Fibroblast of villous mesenchyme (primary cell): ENCODE measurements around the gene C19orf44. TPM values are rescaled to one million over a fixed set of nuclear protein-coding genes. Genes with fewer than 3 reads are reported as not detected.

Experiments
- DNase-seq: peaks from one replicate; pipeline ENCODE4 v3.0.0-alpha.2; 2010; ENCODE audit warnings: low read depth
- H3K4me3 ChIP-seq: 2 replicates; pipeline ENCODE4 v1.5.1; 2011; ENCODE audit warnings: low read depth, mild to moderate bottlenecking, low read length
- small RNA-seq: library from RNA; depleted of rRNA; stranded (forward); fragments of <200 nt; gene quantifications from one replicate; pipeline ENCODE3, GENCODE V24; 2012
- total RNA-seq: library from RNA; depleted of rRNA; stranded (reverse); fragments of >200 nt; gene quantifications from 2 replicates; pipeline ENCODE4 v1.2.3, GENCODE V29; 2012
- TF ChIP-seq, protein P1 (sequence below): IDR thresholded peaks from 2 replicates; pipeline ENCODE4 v1.5.1; 2012; ENCODE audit warnings: low read depth, mild to moderate bottlenecking, low read length; ENCODE audit not compliant: insufficient read depth

The C19orf44 gene
- total RNA-seq, 1 donor = 6.0 TPM

DNA sequence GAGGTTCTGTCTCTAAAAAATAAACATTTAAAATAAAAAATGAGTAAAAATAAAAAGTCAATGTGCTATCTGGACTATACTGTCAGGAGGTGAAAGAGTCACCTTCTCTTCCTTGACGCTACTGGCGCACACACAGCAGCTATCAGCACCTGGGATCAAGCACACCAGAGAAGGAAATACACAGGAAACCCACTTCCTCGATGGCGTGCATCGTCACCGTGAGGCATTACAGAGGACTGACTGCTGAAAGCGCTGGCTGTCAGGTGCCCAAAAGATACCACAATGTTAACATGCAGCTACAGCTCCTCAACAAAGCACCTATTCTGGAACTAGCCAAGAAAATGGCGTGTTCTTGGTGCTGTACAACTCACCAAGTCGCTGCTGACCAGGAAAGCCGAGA, 70.0 kb downstream of the C19orf44 start:
- H3K4me3 ChIP-seq = no peak overlapping the region
- DNase-seq = no peak

DNA sequence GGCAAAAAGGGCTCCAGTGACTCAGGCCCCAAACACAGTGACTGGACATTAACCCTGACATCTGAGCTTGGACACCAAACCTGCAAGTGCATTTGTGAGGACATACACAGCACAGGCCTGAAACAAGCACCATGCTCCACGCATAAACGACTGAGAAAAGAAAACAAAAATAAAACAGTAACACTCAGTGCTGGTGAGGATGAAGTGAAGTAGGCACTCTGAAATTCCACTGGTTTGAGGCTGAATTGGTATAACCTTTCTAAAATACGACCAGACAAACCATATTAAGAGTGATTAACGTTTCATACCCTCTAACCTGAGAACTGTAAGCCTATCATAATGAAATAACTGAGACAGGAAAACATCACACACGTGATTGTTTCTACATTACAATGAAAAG, 70.5 kb downstream of the C19orf44 start:
- no peak for DNase-seq
- TF ChIP-seq, protein P1, sequence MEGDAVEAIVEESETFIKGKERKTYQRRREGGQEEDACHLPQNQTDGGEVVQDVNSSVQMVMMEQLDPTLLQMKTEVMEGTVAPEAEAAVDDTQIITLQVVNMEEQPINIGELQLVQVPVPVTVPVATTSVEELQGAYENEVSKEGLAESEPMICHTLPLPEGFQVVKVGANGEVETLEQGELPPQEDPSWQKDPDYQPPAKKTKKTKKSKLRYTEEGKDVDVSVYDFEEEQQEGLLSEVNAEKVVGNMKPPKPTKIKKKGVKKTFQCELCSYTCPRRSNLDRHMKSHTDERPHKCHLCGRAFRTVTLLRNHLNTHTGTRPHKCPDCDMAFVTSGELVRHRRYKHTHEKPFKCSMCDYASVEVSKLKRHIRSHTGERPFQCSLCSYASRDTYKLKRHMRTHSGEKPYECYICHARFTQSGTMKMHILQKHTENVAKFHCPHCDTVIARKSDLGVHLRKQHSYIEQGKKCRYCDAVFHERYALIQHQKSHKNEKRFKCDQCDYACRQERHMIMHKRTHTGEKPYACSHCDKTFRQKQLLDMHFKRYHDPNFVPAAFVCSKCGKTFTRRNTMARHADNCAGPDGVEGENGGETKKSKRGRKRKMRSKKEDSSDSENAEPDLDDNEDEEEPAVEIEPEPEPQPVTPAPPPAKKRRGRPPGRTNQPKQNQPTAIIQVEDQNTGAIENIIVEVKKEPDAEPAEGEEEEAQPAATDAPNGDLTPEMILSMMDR = no peak
- no peak overlapping the region for H3K4me3 ChIP-seq

More for the DNA sequence above, 70.0 kb downstream of the C19orf44 start:
- TF ChIP-seq, protein P1 = no peak

DNA sequence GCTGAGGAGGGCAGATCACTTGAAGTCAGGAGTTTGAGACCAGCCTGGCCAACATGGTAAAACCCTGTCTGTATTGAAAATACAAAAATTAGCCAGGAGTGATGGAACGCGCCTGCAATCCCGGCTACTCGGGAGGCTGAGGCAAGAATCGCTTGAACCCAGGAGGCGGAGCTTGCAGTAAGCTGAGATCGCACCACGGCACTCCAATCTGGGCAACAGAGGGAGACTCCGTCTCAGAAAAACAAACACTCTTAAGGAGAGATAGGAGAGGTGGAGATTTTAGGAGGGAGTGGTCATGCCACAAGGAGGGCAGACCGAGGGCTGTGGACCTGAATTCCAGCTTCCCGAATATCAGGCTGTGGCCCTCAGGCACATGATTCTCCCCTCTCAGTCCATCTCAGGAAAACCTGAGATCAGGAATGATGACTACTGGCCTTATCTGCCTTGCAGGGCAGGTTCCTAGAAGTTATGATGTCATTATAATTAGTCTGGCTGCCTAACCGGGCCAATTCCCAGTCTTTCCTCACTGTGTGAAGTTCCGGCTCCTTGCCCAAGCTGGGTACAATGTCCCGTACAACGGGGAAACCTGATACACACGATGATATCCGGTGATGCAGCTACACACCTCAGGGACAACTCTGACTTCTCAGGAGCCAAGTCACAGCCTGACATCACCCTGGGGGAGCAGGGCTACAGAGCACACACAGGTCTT, 73.6 kb downstream of the C19orf44 start:
- DNase-seq = no peak
- no peak overlapping the region for H3K4me3 ChIP-seq
- TF ChIP-seq, protein P1 = no peak

Small RNAs within 50 kb of the gene (small RNA-seq; reads per million reads assigned to genes)
- gene RN7SL146P = not detected

Other genes starting within 250 kb of the C19orf44 start
- gene KLF2, start 171.6 kb upstream of the C19orf44 start, total RNA-seq = 3.0 and 6.8 TPM in 2 replicates
- 16.1 and 18.6 TPM in 2 replicates for gene EPS15L1, start 24.4 kb upstream of the C19orf44 start, total RNA-seq
- gene CALR3, start 227 bp upstream of the C19orf44 start, total RNA-seq = not detected in 2 replicates
- gene CHERP, start 46.0 kb downstream of the C19orf44 start, total RNA-seq = 6.1 and 6.5 TPM in 2 replicates
- gene SLC35E1, start 76.0 kb downstream of the C19orf44 start, total RNA-seq = 32.5 and 46.2 TPM in 2 replicates
- 5.2 and 7.3 TPM in 2 replicates for gene MED26, start 131.8 kb downstream of the C19orf44 start, total RNA-seq
- gene SMIM7, start 163.8 kb downstream of the C19orf44 start, total RNA-seq = 60.6 and 68.7 TPM in 2 replicates
- 1.3 and 2.2 TPM in 2 replicates for gene TMEM38A, start 164.7 kb downstream of the C19orf44 start, total RNA-seq
- not detected in 2 replicates for gene NWD1, start 223.5 kb downstream of the C19orf44 start, total RNA-seq